Right atrium auricular region (tissue), 2 donors: ENCODE measurements around the gene TTC9. TPM values are rescaled to one million over a fixed set of nuclear protein-coding genes. Genes with fewer than 3 reads are reported as not detected.

Source experiments
- DNase-seq: peaks from one replicate; pipeline ENCODE4 v3.0.0-alpha.2; 2019; ENCODE audit warnings: low spot score
- H3K27ac ChIP-seq, 2 donors: fragments of 200-600 bp; sonication (generic); 1 replicate in 1 of 2; 2 replicates in 1 of 2; pipeline ENCODE4 v1.5.1; 2016 to 2019
- H3K27me3 ChIP-seq, 2 donors: fragments of 200-600 bp; sonication (generic); one replicate each; pipeline versions ENCODE4 v1.5.1 to v1.6.0; 2017 to 2019
- H3K36me3 ChIP-seq: fragments of 200-600 bp; sonication (generic); one replicate; pipeline ENCODE4 v1.5.1; 2016
- H3K4me1 ChIP-seq, 2 donors: fragments of 200-600 bp; sonication (generic); one replicate each; pipeline versions ENCODE4 v1.5.1 to v1.6.0; 2017 to 2019
- H3K4me3 ChIP-seq, 2 donors: fragments of 200-600 bp; sonication (generic); 1 replicate in 1 of 2; 2 replicates in 1 of 2; pipeline ENCODE4 v1.5.1; 2017 to 2019; ENCODE audit warnings: mild to moderate bottlenecking in 1 of 2, moderate library complexity in 1 of 2
- H3K9me3 ChIP-seq, 2 donors: fragments of 200-600 bp; sonication (generic); one replicate each; pipeline ENCODE4 v1.5.1; 2019
- total RNA-seq, 2 donors: library from RNA; depleted of rRNA; stranded (reverse); fragments of >200 nt; gene quantifications; one replicate each; pipeline ENCODE4 v1.1.0, GENCODE V29; 2016
- TF ChIP-seq, protein P1 (sequence below), 2 donors: fragments of 200-600 bp; sonication (generic); IDR thresholded peaks; one replicate each; pipeline ENCODE4 v1.5.1; 2019; ENCODE audit warnings: antibody characterized with exemption in 2 of 2

The TTC9 gene
- total RNA-seq, 2 donors from 2014 or later: 2.2 to 5.3 TPM

DNA sequence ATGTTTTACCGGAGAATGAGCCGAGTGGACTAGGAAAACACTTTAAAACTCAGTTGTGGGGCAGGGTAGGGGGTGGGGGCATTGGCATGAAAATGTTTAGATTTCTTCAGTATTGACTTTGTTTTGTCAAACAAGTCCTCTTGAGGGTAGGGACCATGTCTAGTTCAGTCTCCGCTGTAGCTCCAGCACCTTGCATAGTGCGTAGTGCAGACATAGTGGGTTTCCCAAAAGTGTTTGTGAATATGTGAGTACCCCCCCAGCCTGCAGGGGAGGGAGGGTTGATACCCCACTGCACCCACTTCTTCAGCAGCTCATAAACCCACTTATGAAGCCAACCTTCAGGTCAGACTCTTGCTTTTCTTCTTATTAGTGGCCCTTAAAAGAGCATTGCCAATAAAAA, 71.4 kb downstream of the TTC9 start:
- DNase-seq: no peak
- Histone ChIP-seq H3K27me3 (no peaks in the 10 kb centered on the region), H3K4me3 (no peak overlapping the region), H3K4me1 (peaks cover 0 to 8% of the 10 kb centered on the region in 2 donors), H3K27ac (no peak overlapping the region), H3K9me3 (no peaks in the 10 kb centered on the region), H3K36me3 (no peaks in the 10 kb centered on the region)
- TF ChIP-seq, protein P1, sequence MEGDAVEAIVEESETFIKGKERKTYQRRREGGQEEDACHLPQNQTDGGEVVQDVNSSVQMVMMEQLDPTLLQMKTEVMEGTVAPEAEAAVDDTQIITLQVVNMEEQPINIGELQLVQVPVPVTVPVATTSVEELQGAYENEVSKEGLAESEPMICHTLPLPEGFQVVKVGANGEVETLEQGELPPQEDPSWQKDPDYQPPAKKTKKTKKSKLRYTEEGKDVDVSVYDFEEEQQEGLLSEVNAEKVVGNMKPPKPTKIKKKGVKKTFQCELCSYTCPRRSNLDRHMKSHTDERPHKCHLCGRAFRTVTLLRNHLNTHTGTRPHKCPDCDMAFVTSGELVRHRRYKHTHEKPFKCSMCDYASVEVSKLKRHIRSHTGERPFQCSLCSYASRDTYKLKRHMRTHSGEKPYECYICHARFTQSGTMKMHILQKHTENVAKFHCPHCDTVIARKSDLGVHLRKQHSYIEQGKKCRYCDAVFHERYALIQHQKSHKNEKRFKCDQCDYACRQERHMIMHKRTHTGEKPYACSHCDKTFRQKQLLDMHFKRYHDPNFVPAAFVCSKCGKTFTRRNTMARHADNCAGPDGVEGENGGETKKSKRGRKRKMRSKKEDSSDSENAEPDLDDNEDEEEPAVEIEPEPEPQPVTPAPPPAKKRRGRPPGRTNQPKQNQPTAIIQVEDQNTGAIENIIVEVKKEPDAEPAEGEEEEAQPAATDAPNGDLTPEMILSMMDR (IDR thresholded peaks at IDR 0.05): no peak

DNA sequence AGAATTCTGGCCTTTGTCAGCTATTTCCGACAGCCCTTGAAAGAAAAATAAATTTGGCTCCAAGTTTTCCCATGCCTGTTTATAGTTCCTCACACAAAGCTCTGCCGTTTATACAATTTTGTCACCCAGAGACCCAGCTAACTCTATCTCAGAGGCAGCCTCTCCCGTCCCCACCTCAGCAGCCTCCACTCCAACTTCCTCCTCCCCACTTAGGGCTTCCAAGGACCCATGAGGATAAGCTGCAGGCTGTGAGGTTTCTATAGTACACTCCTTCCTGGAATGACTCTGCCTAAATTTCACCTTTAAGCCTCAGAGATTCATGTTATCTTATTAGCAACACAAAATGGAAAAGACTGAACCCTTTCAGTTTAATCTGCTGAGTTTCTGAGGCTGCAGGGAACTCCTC, 71.8 kb downstream of the TTC9 start:
- no peaks in the 10 kb centered on the region for H3K9me3 ChIP-seq
- no peak overlapping the region for H3K4me3 ChIP-seq
- no peaks in the 10 kb centered on the region for H3K27me3 ChIP-seq
- no peaks in the 10 kb centered on the region for H3K36me3 ChIP-seq
- DNase-seq: no peak
- peak overlapping the region; percentile 2 to 8 for H3K27ac ChIP-seq
- TF ChIP-seq, protein P1 (IDR thresholded peaks at IDR 0.05): no peak
- peaks cover 0 to 8% of the 10 kb centered on the region in 2 donors for H3K4me1 ChIP-seq

DNA sequence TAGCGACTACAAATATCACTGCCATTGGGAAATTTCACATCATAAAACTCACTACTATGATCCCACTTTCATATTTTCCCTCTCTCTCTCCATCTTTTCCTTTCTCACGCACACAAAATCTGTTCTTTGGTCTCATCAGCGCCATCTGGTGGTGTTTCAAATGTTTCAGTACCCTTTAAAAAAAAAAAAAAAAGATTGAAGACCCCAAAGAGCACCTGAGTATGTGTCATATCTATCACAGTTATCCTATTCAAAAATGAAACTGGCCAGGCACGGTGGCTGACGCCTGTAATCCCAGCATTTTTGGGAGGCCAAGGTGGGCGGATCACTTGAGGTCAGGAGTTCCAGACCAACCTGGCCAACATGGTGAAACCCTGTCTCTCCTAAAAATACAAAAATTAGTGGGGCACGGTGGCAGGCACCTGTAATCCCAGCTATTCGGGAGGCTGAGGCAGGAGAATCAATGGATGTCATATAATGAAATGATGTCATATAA, 72.4 kb downstream of the TTC9 start:
- no peaks in the 10 kb centered on the region for H3K9me3 ChIP-seq
- no peak overlapping the region for H3K4me3 ChIP-seq
- TF ChIP-seq, protein P1 (IDR thresholded peaks at IDR 0.05): peak; percentile 61 to 72
- DNase-seq: no peak
- H3K4me1 ChIP-seq: peaks cover 0 to 8% of the 10 kb centered on the region in 2 donors
- peak overlapping the region in 1 of 2 donors; percentile 8 for H3K27ac ChIP-seq
- no peaks in the 10 kb centered on the region for H3K27me3 ChIP-seq
- no peaks in the 10 kb centered on the region for H3K36me3 ChIP-seq

- no peaks in the 10 kb centered on the region for H3K27me3 ChIP-seq
- DNase-seq: no peak
These were observed 74.8 kb downstream of the TTC9 start for GRCh38 chr14:70716483-70716882.

GRCh38 chr14:70716958-70717357, 75.2 kb downstream of the TTC9 start:
- TF ChIP-seq, protein P1 (IDR thresholded peaks at IDR 0.05): no peak
- no peaks in the 10 kb centered on the region for H3K27me3 ChIP-seq
- no peaks in the 10 kb centered on the region for H3K9me3 ChIP-seq
- H3K27ac ChIP-seq: no peak overlapping the region
- no peaks in the 10 kb centered on the region for H3K36me3 ChIP-seq
- no peak overlapping the region for H3K4me3 ChIP-seq
- no peak for DNase-seq
- H3K4me1 ChIP-seq: peaks cover 0 to 8% of the 10 kb centered on the region in 2 donors

More at GRCh38 chr14:70716483-70716882, 74.8 kb downstream of the TTC9 start:
- Histone ChIP-seq H3K27ac (no peak overlapping the region), H3K36me3 (no peaks in the 10 kb centered on the region), H3K9me3 (no peaks in the 10 kb centered on the region), H3K4me1 (peaks cover 0 to 8% of the 10 kb centered on the region in 2 donors), H3K4me3 (no peak overlapping the region)
- TF ChIP-seq, protein P1 (IDR thresholded peaks at IDR 0.05): no peak
